Upper lobe of left lung (tissue), 6 donors: Measurements from ENCODE around the gene RNASE13. TPM values are rescaled to one million over a fixed set of nuclear protein-coding genes. Genes with fewer than 3 reads are reported as not detected.
A peak's percentile ranks its signal among the peaks of the same experiment; 100 is the strongest.

Source experiments
- ATAC-seq, 2 donors: fragments of 200-7000 bp; cut with Tn5 transposase; one replicate each; pipeline ENCODE4 v1.9.1; 2022; ENCODE audit warnings: mild to moderate bottlenecking in 2 of 2, moderate library complexity in 2 of 2; ENCODE audit not compliant: low FRiP score in 2 of 2
- DNase-seq, 2 donors: peaks; one replicate each; pipeline ENCODE4 v3.0.0-alpha.2; 2019 to 2020
- H3K27ac ChIP-seq, 4 donors: fragments of 200-600 bp; sonication (generic); one replicate each; pipeline ENCODE4 v1.5.1; 2016 to 2019
- H3K27me3 ChIP-seq, 4 donors: fragments of 200-600 bp; sonication (generic); one replicate each; pipeline ENCODE4 v1.5.1; 2017 to 2019
- H3K36me3 ChIP-seq, 4 donors: fragments of 200-600 bp; sonication (generic); one replicate each; pipeline ENCODE4 v1.5.1; 2016 to 2019
- H3K4me1 ChIP-seq, 4 donors: fragments of 200-600 bp; sonication (generic); one replicate each; pipeline ENCODE4 v1.5.1; 2018 to 2019
- H3K4me3 ChIP-seq, 4 donors: fragments of 200-600 bp; sonication (generic); one replicate each; pipeline ENCODE4 v1.5.1; 2017 to 2019; ENCODE audit warnings: mild to moderate bottlenecking in 2 of 4, moderate library complexity in 1 of 4
- H3K9me3 ChIP-seq, 4 donors: fragments of 200-600 bp; sonication (generic); one replicate each; pipeline ENCODE4 v1.5.1; 2018 to 2019
- EP300 ChIP-seq, 4 donors: sonication (generic); formaldehyde crosslinking; IDR thresholded peaks; one replicate each; pipeline ENCODE4 v1.5.1; 2017; ENCODE audit warnings: antibody characterized with exemption in 4 of 4, control low read depth in 2 of 4
- POLR2A ChIP-seq, 4 donors: fragments of 450-650 bp; IDR thresholded peaks; one replicate each; pipeline ENCODE4 v1.5.1; 2016 to 2017; ENCODE audit warnings: antibody characterized with exemption in 4 of 4, mild to moderate bottlenecking in 2 of 4
- POLR2AphosphoS5 ChIP-seq, 2 donors: sonication (generic); formaldehyde crosslinking; IDR thresholded peaks; one replicate each; pipeline ENCODE4 v1.5.1; 2017; ENCODE audit warnings: antibody characterized with exemption in 2 of 2
- WGBS, 2 donors: methylation state at CpG; one replicate each; pipeline ENCODE4 v1.1.5; 2017 to 2018; 5-methylcytosine and 5-hydroxymethylcytosine counted together
- total RNA-seq, 6 donors: library from RNA; depleted of rRNA in 4 of 6; stranded (reverse); fragments of >200 nt in 4 of 6; gene quantifications; one replicate each; pipeline versions ENCODE4 v1.1.0 to v1.2.1, GENCODE V29; 2016 to 2021
- TF ChIP-seq, protein P1 (sequence below), 6 experiments: fragments of 450-650 bp in 4 of 6; fragments of 200-600 bp in 2 of 6; sonication (generic) in 2 of 6; IDR thresholded peaks; one replicate each; pipeline ENCODE4 v1.5.1; 2016 to 2019; ENCODE audit warnings: antibody characterized with exemption in 6 of 6
- donor health status: DM: no; HTN: no; CAD: no; lungs with moderate emphysema.
- donor health status: DM: no; HTN: yes; CAD: no; lungs with severe emphysema.

Gene RNASE13
- total RNA-seq, 6 donors from 2014 or later, result not detected

DNA sequence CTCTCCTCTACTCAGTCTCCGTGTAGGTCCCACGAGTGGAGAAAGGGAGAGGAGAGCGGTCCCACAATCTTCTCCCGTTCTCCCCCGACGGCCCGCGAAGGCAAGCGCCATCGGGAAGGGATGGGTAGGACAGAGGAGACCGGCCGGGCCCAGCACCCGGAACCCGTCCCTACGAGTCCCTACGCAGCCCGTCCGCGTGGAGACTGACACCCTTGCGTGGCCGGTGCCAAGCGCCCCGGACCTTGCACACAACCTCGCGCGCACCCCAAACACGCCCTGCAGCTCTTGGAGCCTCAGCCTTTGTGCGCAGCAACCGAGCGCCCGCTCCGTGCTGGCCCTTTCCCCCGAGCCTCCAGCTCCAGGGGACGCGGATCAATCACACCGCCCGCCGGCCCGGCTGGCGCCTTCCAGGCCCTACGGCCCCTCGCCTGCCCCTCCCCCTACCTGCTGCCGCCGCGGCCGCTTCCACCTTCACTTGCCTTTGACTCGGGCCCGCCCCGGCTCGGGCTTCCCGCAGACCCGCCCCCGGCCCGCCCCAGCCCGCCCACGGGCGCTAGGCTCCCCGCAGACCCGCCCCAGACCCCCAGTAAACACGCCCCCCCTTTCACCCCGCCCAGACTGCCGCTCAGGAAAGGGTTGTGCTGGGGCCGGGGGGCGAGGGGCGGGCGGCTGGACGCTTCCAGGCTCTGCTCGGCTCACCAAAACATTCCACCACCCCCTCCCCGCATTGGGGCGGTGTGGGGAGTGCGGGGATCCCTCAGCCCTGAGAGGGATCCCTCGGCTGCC is 9.8 kb downstream of the RNASE13 start, which contains the start of gene NDRG2:
Gene NDRG2 (minus strand): TSS at position 477 of the 786 bp plus-strand sequence. CDS start 1,746 bp downstream, outside the sequence.
- Histone ChIP-seq H3K9me3 (no peaks in the 10 kb centered on the region), H3K4me1 (peaks cover 29 to 36% (median 30%) of the 10 kb centered on the region in 4 donors), H3K4me3 (peak within 1 kb of the TSS; percentile 60 to 89 (median 76)), H3K27me3 (peaks cover 0 to 8% (median 1%) of the 10 kb centered on the region in 4 donors), H3K27ac (peak within 1 kb of the TSS; percentile 80 to 93 (median 88)), H3K36me3 (peaks cover 0 to 22% (median 2%) of the 10 kb centered on the region in 4 donors)
- WGBS, 2 donors, result 0 to 7% methylated on average over 6 to 8 of the region's 72 CpGs
- DNase-seq (peak; percentile 85 to 95), ATAC-seq (peak; percentile 81 to 90)
- TF ChIP-seq POLR2A (IDR thresholded peaks at IDR 0.05) (peak in 2 of 4 donors; percentile 50 to 51), POLR2AphosphoS5 (IDR thresholded peaks at IDR 0.05) (peak in 1 of 2 donors; percentile 68), EP300 (IDR thresholded peaks at IDR 0.05) (no peak)
- TF ChIP-seq, protein P1, sequence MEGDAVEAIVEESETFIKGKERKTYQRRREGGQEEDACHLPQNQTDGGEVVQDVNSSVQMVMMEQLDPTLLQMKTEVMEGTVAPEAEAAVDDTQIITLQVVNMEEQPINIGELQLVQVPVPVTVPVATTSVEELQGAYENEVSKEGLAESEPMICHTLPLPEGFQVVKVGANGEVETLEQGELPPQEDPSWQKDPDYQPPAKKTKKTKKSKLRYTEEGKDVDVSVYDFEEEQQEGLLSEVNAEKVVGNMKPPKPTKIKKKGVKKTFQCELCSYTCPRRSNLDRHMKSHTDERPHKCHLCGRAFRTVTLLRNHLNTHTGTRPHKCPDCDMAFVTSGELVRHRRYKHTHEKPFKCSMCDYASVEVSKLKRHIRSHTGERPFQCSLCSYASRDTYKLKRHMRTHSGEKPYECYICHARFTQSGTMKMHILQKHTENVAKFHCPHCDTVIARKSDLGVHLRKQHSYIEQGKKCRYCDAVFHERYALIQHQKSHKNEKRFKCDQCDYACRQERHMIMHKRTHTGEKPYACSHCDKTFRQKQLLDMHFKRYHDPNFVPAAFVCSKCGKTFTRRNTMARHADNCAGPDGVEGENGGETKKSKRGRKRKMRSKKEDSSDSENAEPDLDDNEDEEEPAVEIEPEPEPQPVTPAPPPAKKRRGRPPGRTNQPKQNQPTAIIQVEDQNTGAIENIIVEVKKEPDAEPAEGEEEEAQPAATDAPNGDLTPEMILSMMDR (IDR thresholded peaks at IDR 0.05), result peak in 1 of 6 experiments; percentile 11

DNA sequence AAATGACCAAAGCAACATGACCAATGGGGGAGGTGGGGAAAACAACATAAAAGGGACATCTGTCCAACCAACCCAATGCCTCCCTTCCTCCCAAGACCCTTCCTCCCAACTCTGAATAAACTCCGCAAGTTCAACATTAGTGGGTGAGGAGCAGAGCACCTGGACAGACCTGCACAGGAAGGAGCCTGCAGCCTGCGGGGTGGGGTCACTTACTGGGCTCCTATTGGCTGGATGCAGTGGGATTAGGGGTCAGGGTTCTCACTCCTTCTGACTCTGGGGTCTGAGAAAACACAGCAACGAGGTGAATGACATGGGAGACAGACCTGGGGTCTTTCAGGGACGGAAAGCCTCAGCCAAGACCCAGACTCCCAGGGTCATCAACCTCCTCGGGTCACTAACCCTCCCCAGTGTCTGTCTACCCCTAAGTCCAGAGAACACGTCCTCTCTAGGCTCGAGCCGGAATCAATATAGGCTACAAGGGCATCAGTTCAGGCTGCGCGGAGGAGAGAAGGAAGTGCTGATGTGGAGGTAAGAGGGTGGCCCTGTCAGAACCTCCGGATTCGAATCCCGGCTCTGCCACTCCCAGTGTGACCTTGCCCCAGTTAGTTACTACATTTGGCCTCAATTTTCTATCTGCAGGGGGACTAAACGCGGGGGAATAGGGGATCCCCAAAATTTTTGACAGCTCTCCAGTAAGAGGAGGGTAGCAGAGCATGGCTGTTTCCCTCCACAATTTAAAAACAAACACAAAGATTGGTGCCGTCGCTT is 10.6 kb downstream of the RNASE13 start:
- WGBS, 2 donors, result 20 to 33% methylated on average over 12 to 17 of the region's 17 CpGs
- DNase-seq, result no peak
- Histone ChIP-seq H3K4me3 (peak overlapping the region; percentile 60 to 89 (median 76)), H3K9me3 (no peaks in the 10 kb centered on the region), H3K27ac (peak overlapping the region; percentile 80 to 93 (median 88)), H3K27me3 (peaks cover 0 to 8% (median 1%) of the 10 kb centered on the region in 4 donors), H3K36me3 (peaks cover 0 to 30% (median 5%) of the 10 kb centered on the region in 4 donors), H3K4me1 (peaks cover 29 to 36% (median 30%) of the 10 kb centered on the region in 4 donors)
- ATAC-seq, result peak in 1 of 2 donors; percentile 8
- TF ChIP-seq, protein P1 (IDR thresholded peaks at IDR 0.05), result no peak
- TF ChIP-seq EP300 (IDR thresholded peaks at IDR 0.05) (no peak), POLR2AphosphoS5 (IDR thresholded peaks at IDR 0.05) (no peak), POLR2A (IDR thresholded peaks at IDR 0.05) (no peak)

DNA sequence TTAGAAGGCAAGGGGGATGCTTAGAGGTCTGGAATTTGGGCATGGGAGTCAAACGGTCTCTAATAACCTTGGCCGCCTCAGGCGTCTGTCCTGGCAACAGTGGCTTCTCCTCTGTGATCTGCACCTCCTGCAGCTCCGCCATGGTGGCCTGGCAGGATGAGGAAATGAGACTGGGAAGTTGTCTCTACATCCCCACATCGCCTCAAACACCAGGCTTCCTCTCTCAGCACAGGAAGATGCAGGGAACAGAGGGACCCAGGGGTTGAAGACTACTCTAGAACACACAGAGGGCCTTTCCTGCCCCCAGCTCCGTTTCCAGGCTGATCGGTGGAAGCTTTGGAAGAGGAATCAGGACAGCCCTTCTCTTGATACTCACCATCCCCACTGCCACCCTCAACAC is 11.4 kb downstream of the RNASE13 start:
- H3K27me3 ChIP-seq, result peaks cover 0 to 8% (median 1%) of the 10 kb centered on the region in 4 donors
- peak overlapping the region in 3 of 4 donors; percentile 60 to 78 (median 74) for H3K4me3 ChIP-seq
- H3K9me3 ChIP-seq, result no peaks in the 10 kb centered on the region
- TF ChIP-seq POLR2AphosphoS5 (IDR thresholded peaks at IDR 0.05), result peak in 1 of 2 donors; percentile 14
- TF ChIP-seq, protein P1 (IDR thresholded peaks at IDR 0.05), result no peak
- WGBS, 2 donors, result 26 to 56% methylated on average over 6 to 7 of the region's 7 CpGs
- DNase-seq, result no peak
- peaks cover 29 to 36% (median 30%) of the 10 kb centered on the region in 4 donors for H3K4me1 ChIP-seq
- ATAC-seq, result no peak
- peaks cover 3 to 38% (median 9%) of the 10 kb centered on the region in 4 donors for H3K36me3 ChIP-seq
- peak overlapping the region; percentile 80 to 93 (median 88) for H3K27ac ChIP-seq

DNA sequence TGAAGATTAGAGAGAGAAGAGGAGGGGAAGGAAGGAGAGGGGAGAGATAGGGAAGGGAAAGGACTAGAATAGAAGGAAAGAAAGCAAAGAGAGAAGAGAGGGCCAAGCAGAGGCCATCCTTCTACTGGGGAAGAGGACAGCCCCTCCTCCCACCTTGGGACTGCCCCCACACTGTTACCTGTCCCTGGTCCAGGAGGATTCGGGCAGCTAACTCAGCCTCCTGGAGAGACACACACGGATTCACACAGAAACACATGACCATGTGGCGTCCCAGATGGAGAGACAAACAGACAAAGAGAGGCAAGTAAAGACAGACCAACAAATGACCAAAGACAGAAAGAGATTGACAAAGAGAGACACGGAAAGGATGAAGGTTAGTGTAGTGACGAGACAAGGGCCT is 11.9 kb downstream of the RNASE13 start:
- Histone ChIP-seq H3K4me3 (peak overlapping the region in 2 of 4 donors; percentile 60 to 78), H3K27ac (peak overlapping the region in 3 of 4 donors; percentile 87 to 93 (median 89)), H3K27me3 (peaks cover 0 to 8% (median 1%) of the 10 kb centered on the region in 4 donors), H3K9me3 (no peaks in the 10 kb centered on the region), H3K4me1 (peaks cover 29 to 36% (median 30%) of the 10 kb centered on the region in 4 donors), H3K36me3 (peaks cover 4 to 43% (median 12%) of the 10 kb centered on the region in 4 donors)
- 80 to 81% methylated on average over 5 of the region's 5 CpGs for WGBS, 2 donors
- no peak for DNase-seq
- ATAC-seq, result no peak
- TF ChIP-seq POLR2AphosphoS5 (IDR thresholded peaks at IDR 0.05) (no peak), POLR2A (IDR thresholded peaks at IDR 0.05) (no peak), EP300 (IDR thresholded peaks at IDR 0.05) (no peak)
- TF ChIP-seq, protein P1 (IDR thresholded peaks at IDR 0.05), result no peak
